Neuron (in vitro differentiated cells): ENCODE measurements around the gene NBEAL2.
"Not testable (repeated sequence)": the region's sequence is repeated elsewhere in the genome, so short reads cannot be mapped to it uniquely, and the experiment has no call there.

Source experiments
- H2AFZ ChIP-seq: one replicate; pipeline ENCODE4 v1.6.1; 2013; ENCODE audit warnings: low read depth, mild to moderate bottlenecking, inconsistent platforms, low read length, moderate library complexity
- H3K27me3 ChIP-seq: one replicate; pipeline ENCODE4 v1.6.1; 2013; ENCODE audit warnings: low read length; ENCODE audit not compliant: insufficient read depth
- H3K36me3 ChIP-seq: one replicate; pipeline ENCODE4 v1.6.1; 2013; ENCODE audit warnings: low read length; ENCODE audit not compliant: insufficient read depth
- H3K4me1 ChIP-seq: one replicate; pipeline ENCODE4 v1.6.1; 2013; ENCODE audit warnings: low read length; ENCODE audit not compliant: insufficient read depth
- H3K4me3 ChIP-seq: 2 replicates; pipeline ENCODE4 v1.5.1; 2013; ENCODE audit warnings: mild to moderate bottlenecking, low read length, moderate library complexity
- H3K9me3 ChIP-seq: one replicate; pipeline ENCODE4 v1.6.1; 2013; ENCODE audit warnings: low read length

Gene NBEAL2

GRCh38 chr3:47034868-47035489, 55.5 kb downstream of the NBEAL2 start:
- Histone ChIP-seq H3K27me3 (no peaks in the 10 kb centered on the region), H3K9me3 (peaks cover 5% of the 10 kb centered on the region), H3K4me3 (no peak overlapping the region), H3K36me3 (peaks cover 43% of the 10 kb centered on the region), H3K4me1 (no peaks in the 10 kb centered on the region), H2AFZ (no peak overlapping the region)

GRCh38 chr3:47035645-47036044, 56.2 kb downstream of the NBEAL2 start:
- Histone ChIP-seq H3K36me3 (peaks cover 48% of the 10 kb centered on the region), H3K4me3 (no peak overlapping the region), H2AFZ (no peak overlapping the region), H3K27me3 (no peaks in the 10 kb centered on the region), H3K4me1 (no peaks in the 10 kb centered on the region), H3K9me3 (peaks cover 5% of the 10 kb centered on the region)

GRCh38 chr3:47036145-47036544, 56.7 kb downstream of the NBEAL2 start:
- Histone ChIP-seq H3K36me3 (peaks cover 51% of the 10 kb centered on the region), H3K27me3 (no peaks in the 10 kb centered on the region)

GRCh38 chr3:47037302-47037701, 57.8 kb downstream of the NBEAL2 start:
- not testable (repeated sequence) for H3K9me3 ChIP-seq, H3K4me3 ChIP-seq
- H3K36me3 ChIP-seq = peaks cover 62% of the 10 kb centered on the region

More at GRCh38 chr3:47036145-47036544, 56.7 kb downstream of the NBEAL2 start:
- Histone ChIP-seq H3K9me3 (peaks cover 5% of the 10 kb centered on the region), H3K4me1 (no peaks in the 10 kb centered on the region), H3K4me3 (no peak overlapping the region), H2AFZ (no peak overlapping the region)

GRCh38 chr3:47041114-47041513, 61.6 kb downstream of the NBEAL2 start:
- peaks cover 58% of the 10 kb centered on the region for H3K36me3 ChIP-seq
- peaks cover 5% of the 10 kb centered on the region for H3K9me3 ChIP-seq
- no peak overlapping the region for H2AFZ ChIP-seq
- no peak overlapping the region for H3K4me3 ChIP-seq
- no peaks in the 10 kb centered on the region for H3K27me3 ChIP-seq
- no peaks in the 10 kb centered on the region for H3K4me1 ChIP-seq

More at GRCh38 chr3:47037302-47037701, 57.8 kb downstream of the NBEAL2 start:
- H3K4me1 ChIP-seq, H3K27me3 ChIP-seq, H2AFZ ChIP-seq: not testable (repeated sequence)

- Histone ChIP-seq H3K9me3 (peaks cover 5% of the 10 kb centered on the region), H3K36me3 (peaks cover 52% of the 10 kb centered on the region), H2AFZ (no peak overlapping the region), H3K4me1 (no peaks in the 10 kb centered on the region), H3K27me3 (no peaks in the 10 kb centered on the region), H3K4me3 (no peak overlapping the region)
These were observed 62.8 kb downstream of the NBEAL2 start for GRCh38 chr3:47042231-47042791.

- Histone ChIP-seq H3K9me3 (no peaks in the 10 kb centered on the region), H3K36me3 (peaks cover 16% of the 10 kb centered on the region), H2AFZ (no peak overlapping the region), H3K4me3 (no peak overlapping the region), H3K27me3 (no peaks in the 10 kb centered on the region), H3K4me1 (no peaks in the 10 kb centered on the region)
These were observed 67.6 kb downstream of the NBEAL2 start for GRCh38 chr3:47047069-47047468.

- no peak overlapping the region for H3K4me3 ChIP-seq
- H3K4me1 ChIP-seq = no peaks in the 10 kb centered on the region
- H2AFZ ChIP-seq = no peak overlapping the region
- H3K36me3 ChIP-seq = peaks cover 10% of the 10 kb centered on the region
- no peaks in the 10 kb centered on the region for H3K27me3 ChIP-seq
- no peaks in the 10 kb centered on the region for H3K9me3 ChIP-seq
These were observed 68.2 kb downstream of the NBEAL2 start for GRCh38 chr3:47047673-47048072.

- no peaks in the 10 kb centered on the region for H3K4me1 ChIP-seq
- H3K27me3 ChIP-seq = no peaks in the 10 kb centered on the region
- H3K4me3 ChIP-seq = no peak overlapping the region
- peaks cover 25% of the 10 kb centered on the region for H3K36me3 ChIP-seq
- no peak overlapping the region for H2AFZ ChIP-seq
- H3K9me3 ChIP-seq = no peaks in the 10 kb centered on the region
These were observed 74.9 kb downstream of the NBEAL2 start for GRCh38 chr3:47054412-47054811.

- Histone ChIP-seq H2AFZ (no peak overlapping the region), H3K27me3 (no peaks in the 10 kb centered on the region), H3K9me3 (no peaks in the 10 kb centered on the region), H3K36me3 (peaks cover 29% of the 10 kb centered on the region), H3K4me1 (no peaks in the 10 kb centered on the region), H3K4me3 (no peak overlapping the region)
These were observed 77.2 kb downstream of the NBEAL2 start for GRCh38 chr3:47056705-47057104.

- Histone ChIP-seq H3K27me3 (no peaks in the 10 kb centered on the region), H3K36me3 (peaks cover 31% of the 10 kb centered on the region)
These were observed 77.8 kb downstream of the NBEAL2 start for GRCh38 chr3:47057212-47057671.

More at GRCh38 chr3:47057212-47057671, 77.8 kb downstream of the NBEAL2 start:
- H3K4me1 ChIP-seq = no peaks in the 10 kb centered on the region
- no peak overlapping the region for H3K4me3 ChIP-seq
- no peaks in the 10 kb centered on the region for H3K9me3 ChIP-seq
- H2AFZ ChIP-seq = no peak overlapping the region
